ENCODE measurements around the gene SUPT20HL2. TPM values are rescaled to one million over a fixed set of nuclear protein-coding genes. Genes with fewer than 3 reads are reported as not detected.
"Not testable (repeated sequence)": the region's sequence is repeated elsewhere in the genome, so short reads cannot be mapped to it uniquely, and the experiment has no call there.

SUPT20HL2 gene
- total and polyA plus RNA-seq, 7 donors: not detected

GRCh38 chrX:24309580-24310374 lies 4.1 kb downstream of the SUPT20HL2 start:
- intact Hi-C loops (cut with DNase I); DNase-seq; H3K4me3 ChIP-seq; ATAC-seq; H3K9me3 ChIP-seq; H3K27ac ChIP-seq; H3K4me1 ChIP-seq; H3K36me3 ChIP-seq (ENCODE audit: insufficient read depth in 1 of 2, low read depth in 1 of 2): not testable (repeated sequence)
- WGBS, 3 donors: 86 to 96% (median 96%) methylated on average over 4 to 5 of the region's 6 CpGs
- peaks cover 0 to 10% (median 0%) of the 10 kb centered on the region in 3 donors for H3K27me3 ChIP-seq (ENCODE audit: insufficient read depth in 3 of 3, low read length in 2 of 3)

- H3K9me3 ChIP-seq; intact Hi-C loops (cut with DNase I); H3K4me1 ChIP-seq; H3K36me3 ChIP-seq (ENCODE audit: insufficient read depth in 1 of 2, low read depth in 1 of 2); DNase-seq; H3K27ac ChIP-seq; ATAC-seq; H3K4me3 ChIP-seq: not testable (repeated sequence)
- WGBS, 3 donors: 79 to 90% (median 83%) methylated on average over 3 to 4 of the region's 4 CpGs
- peaks cover 0 to 14% (median 0%) of the 10 kb centered on the region in 3 donors for H3K27me3 ChIP-seq (ENCODE audit: insufficient read depth in 3 of 3, low read length in 2 of 3)
Observed at GRCh38 chrX:24308803-24309202, 5.1 kb downstream of the SUPT20HL2 start.

- no peak overlapping the region for H3K27ac ChIP-seq
- WGBS, 3 donors: 38 to 53% (median 53%) methylated on average over 6 of the region's 6 CpGs
Observed at GRCh38 chrX:24306440-24306839, 7.4 kb downstream of the SUPT20HL2 start.

GRCh38 chrX:24305905-24306304 lies 8.0 kb downstream of the SUPT20HL2 start:
- DNase-seq: no peak
- peaks cover 0 to 19% (median 0%) of the 10 kb centered on the region in 3 donors for H3K27me3 ChIP-seq (ENCODE audit: insufficient read depth in 3 of 3, low read length in 2 of 3)
- no peak overlapping the region for H3K27ac ChIP-seq
- 48 to 54% (median 52%) methylated on average over 7 of the region's 7 CpGs for WGBS, 3 donors
- TF ChIP-seq CTCF (IDR thresholded peaks at IDR 0.05): no peak
- intact Hi-C loops (cut with DNase I): no loop called here
- no peaks in the 10 kb centered on the region for H3K9me3 ChIP-seq
- H3K4me3 ChIP-seq: no peak overlapping the region
- no peaks in the 10 kb centered on the region for H3K4me1 ChIP-seq
- no peaks in the 10 kb centered on the region for H3K36me3 ChIP-seq (ENCODE audit: insufficient read depth in 1 of 2, low read depth in 1 of 2)
- ATAC-seq: no peak

More at GRCh38 chrX:24306440-24306839, 7.4 kb downstream of the SUPT20HL2 start:
- H3K4me3 ChIP-seq: no peak overlapping the region
- H3K36me3 ChIP-seq (ENCODE audit: insufficient read depth in 1 of 2, low read depth in 1 of 2): no peaks in the 10 kb centered on the region
- peaks cover 0 to 19% (median 0%) of the 10 kb centered on the region in 3 donors for H3K27me3 ChIP-seq (ENCODE audit: insufficient read depth in 3 of 3, low read length in 2 of 3)
- ATAC-seq: no peak
- no peaks in the 10 kb centered on the region for H3K9me3 ChIP-seq
- no peak for DNase-seq
- no peak for TF ChIP-seq CTCF (IDR thresholded peaks at IDR 0.05)
- intact Hi-C loops (cut with DNase I): no loop called here
- H3K4me1 ChIP-seq: no peaks in the 10 kb centered on the region

- Histone ChIP-seq H3K4me1 (no peaks in the 10 kb centered on the region), H3K4me3 (no peak overlapping the region), H3K9me3 (no peaks in the 10 kb centered on the region), H3K27me3 (ENCODE audit: insufficient read depth in 3 of 3, low read length in 2 of 3) (peaks cover 0 to 9% (median 0%) of the 10 kb centered on the region in 3 donors), H3K27ac (no peak overlapping the region), H3K36me3 (ENCODE audit: insufficient read depth in 1 of 2, low read depth in 1 of 2) (no peaks in the 10 kb centered on the region)
- 71 to 95% (median 85%) methylated on average over 2 of the region's 2 CpGs for WGBS, 3 donors
- intact Hi-C loops (cut with DNase I): no loop called here
- no peak for ATAC-seq
- no peak for DNase-seq
- no peak for TF ChIP-seq CTCF (IDR thresholded peaks at IDR 0.05)
Observed at GRCh38 chrX:24301806-24302205, 12.1 kb downstream of the SUPT20HL2 start.
